GM12873 (cell line): ENCODE data around the gene PIK3AP1.
A peak's percentile ranks its signal among the peaks of the same experiment; 100 is the strongest.

Experiments
- TF ChIP-seq, protein P1 (sequence below): IDR thresholded peaks from 2 replicates; pipeline ENCODE4 v1.5.1; 2012; ENCODE audit warnings: low read depth, mild to moderate bottlenecking, moderate library complexity, low read length, control low read depth; ENCODE audit not compliant: insufficient read depth; ENCODE audit errors: missing control alignments

The PIK3AP1 gene

GRCh38 chr10:96645191-96645721, 75.1 kb downstream of the PIK3AP1 start:
- TF ChIP-seq, protein P1, sequence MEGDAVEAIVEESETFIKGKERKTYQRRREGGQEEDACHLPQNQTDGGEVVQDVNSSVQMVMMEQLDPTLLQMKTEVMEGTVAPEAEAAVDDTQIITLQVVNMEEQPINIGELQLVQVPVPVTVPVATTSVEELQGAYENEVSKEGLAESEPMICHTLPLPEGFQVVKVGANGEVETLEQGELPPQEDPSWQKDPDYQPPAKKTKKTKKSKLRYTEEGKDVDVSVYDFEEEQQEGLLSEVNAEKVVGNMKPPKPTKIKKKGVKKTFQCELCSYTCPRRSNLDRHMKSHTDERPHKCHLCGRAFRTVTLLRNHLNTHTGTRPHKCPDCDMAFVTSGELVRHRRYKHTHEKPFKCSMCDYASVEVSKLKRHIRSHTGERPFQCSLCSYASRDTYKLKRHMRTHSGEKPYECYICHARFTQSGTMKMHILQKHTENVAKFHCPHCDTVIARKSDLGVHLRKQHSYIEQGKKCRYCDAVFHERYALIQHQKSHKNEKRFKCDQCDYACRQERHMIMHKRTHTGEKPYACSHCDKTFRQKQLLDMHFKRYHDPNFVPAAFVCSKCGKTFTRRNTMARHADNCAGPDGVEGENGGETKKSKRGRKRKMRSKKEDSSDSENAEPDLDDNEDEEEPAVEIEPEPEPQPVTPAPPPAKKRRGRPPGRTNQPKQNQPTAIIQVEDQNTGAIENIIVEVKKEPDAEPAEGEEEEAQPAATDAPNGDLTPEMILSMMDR = no peak

DNA sequence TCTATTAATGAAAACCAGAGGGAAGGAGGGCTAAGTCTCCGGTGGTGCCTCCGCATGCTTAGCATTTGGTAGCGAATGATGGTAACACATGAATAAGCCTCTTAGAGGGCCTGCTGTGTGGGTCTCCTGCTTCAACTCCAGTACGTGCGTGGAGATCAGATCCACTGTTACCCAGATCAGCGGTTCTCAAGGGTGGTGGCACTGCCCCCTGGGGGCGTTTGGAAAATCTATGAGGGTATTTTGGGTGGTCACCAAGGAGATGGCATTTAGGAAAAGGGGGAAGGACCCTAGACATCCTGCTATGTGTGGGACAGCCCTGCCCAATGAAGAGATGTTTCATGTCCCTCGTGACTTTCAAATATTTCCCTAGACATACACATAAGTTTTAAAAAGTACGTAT, 76.4 kb downstream of the PIK3AP1 start:
- TF ChIP-seq, protein P1 = no peak

DNA sequence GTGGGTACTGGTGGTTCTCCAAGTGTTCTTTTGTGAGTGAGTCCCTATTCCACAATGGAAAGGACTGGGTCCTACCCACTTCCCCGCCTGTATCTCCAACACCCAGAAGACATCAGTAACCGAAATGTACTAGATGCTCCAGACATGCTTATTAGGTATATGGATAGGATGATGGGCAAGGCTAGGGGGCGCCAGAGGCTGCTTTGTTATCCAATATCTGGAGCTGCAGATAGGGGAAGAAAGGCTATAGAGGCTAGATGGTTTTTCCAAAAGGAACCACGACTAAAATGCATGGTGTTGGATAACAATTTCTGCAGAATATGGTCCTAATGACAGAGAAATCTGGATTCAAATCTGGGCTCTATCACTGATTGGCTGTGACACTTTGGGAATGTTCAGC, 77.3 kb downstream of the PIK3AP1 start:
- TF ChIP-seq, protein P1 = peak; percentile 78

DNA sequence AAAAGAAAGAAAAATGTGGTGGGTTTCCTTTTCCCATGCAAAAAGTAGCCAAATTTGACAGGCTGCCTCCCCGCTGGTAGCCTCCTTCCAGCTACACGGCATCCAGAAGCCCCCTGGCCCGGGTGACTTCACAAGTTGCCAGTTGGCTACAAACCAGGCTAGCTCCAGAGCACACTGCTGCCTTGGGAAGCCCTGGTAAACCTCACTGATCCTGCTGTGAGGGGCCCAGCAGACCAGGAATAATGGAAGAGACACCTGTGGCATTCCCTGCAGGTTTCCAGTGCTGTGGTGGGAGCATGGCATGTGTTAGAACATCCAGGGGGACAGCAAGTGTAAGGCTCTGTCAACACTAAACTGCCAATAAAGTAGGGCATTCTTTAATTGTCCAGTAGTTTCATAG, 77.8 kb downstream of the PIK3AP1 start:
- TF ChIP-seq, protein P1 = no peak

- TF ChIP-seq, protein P1 = no peak
Observed at GRCh38 chr10:96641396-96642295, 78.7 kb downstream of the PIK3AP1 start.

GRCh38 chr10:96639899-96640298, 80.4 kb downstream of the PIK3AP1 start:
- TF ChIP-seq, protein P1 = no peak

DNA sequence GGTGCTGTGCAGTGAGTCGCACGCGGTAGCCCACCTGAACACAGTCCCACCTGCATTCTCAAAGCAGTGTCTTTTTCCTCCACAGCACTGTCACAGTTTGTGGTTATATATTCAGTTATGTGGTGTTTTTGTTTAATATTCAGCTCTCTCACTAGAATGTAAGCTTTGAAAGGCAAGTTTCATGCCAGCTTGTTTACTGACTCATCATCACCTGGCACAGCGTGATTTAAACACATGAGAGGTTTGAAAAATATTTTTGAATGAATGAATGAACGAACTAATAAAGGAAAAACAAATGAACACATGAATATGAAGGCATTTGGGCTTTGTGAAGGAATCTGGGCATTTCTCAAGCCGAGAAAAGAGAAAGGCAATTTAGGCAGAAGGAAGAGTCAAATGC, 81.6 kb downstream of the PIK3AP1 start:
- TF ChIP-seq, protein P1 = no peak
